ENCODE results near the gene RBX1. TPM values are rescaled to one million over a fixed set of nuclear protein-coding genes. Genes with fewer than 3 reads are reported as not detected.
"Not testable (repeated sequence)": the region's sequence is repeated elsewhere in the genome, so short reads cannot be mapped to it uniquely, and the experiment has no call there.

RBX1 gene
- total RNA-seq, 4 donors from 2014 or later, result 21.6 to 52.4 (median 38.8) TPM

DNA sequence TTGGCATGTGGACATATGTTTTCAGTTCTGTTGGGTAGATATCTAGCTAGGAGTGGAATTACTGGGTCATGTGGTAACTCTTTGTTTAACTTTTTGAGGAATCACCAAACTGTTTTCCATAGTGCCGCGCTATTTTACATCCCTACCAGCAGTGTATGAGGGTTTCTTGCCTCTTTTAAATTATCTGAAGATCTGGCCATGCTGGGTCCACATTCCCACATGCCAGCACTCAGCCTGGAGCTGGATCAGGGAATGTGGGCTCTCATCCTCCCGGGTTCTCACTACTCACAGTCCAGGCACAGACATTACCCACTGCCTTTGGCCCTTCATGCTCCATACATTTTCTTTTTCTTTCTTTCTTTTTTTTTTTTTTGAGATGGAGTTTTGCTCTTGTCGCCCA lies 44.6 kb downstream of the RBX1 start:
- Histone ChIP-seq H3K9me3 (no peaks in the 10 kb centered on the region), H3K4me3 (no peak overlapping the region), H3K4me1 (no peaks in the 10 kb centered on the region), H3K27ac (no peak overlapping the region), H3K36me3 (no peaks in the 10 kb centered on the region), H3K27me3 (peaks cover 25% of the 10 kb centered on the region)
- no peak for TF ChIP-seq POLR2A (IDR thresholded peaks at IDR 0.05)
- TF ChIP-seq, protein P1, sequence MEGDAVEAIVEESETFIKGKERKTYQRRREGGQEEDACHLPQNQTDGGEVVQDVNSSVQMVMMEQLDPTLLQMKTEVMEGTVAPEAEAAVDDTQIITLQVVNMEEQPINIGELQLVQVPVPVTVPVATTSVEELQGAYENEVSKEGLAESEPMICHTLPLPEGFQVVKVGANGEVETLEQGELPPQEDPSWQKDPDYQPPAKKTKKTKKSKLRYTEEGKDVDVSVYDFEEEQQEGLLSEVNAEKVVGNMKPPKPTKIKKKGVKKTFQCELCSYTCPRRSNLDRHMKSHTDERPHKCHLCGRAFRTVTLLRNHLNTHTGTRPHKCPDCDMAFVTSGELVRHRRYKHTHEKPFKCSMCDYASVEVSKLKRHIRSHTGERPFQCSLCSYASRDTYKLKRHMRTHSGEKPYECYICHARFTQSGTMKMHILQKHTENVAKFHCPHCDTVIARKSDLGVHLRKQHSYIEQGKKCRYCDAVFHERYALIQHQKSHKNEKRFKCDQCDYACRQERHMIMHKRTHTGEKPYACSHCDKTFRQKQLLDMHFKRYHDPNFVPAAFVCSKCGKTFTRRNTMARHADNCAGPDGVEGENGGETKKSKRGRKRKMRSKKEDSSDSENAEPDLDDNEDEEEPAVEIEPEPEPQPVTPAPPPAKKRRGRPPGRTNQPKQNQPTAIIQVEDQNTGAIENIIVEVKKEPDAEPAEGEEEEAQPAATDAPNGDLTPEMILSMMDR (IDR thresholded peaks at IDR 0.05), result no peak
- TF ChIP-seq POLR2AphosphoS5 (IDR thresholded peaks at IDR 0.05), result no peak
- no peak for TF ChIP-seq EP300 (IDR thresholded peaks at IDR 0.05)
- WGBS, 2 donors (ENCODE audit: low coverage in 1 of 2), result 89 to 90% methylated on average over 2 to 3 of the region's 4 CpGs
- ATAC-seq, result no peak

DNA sequence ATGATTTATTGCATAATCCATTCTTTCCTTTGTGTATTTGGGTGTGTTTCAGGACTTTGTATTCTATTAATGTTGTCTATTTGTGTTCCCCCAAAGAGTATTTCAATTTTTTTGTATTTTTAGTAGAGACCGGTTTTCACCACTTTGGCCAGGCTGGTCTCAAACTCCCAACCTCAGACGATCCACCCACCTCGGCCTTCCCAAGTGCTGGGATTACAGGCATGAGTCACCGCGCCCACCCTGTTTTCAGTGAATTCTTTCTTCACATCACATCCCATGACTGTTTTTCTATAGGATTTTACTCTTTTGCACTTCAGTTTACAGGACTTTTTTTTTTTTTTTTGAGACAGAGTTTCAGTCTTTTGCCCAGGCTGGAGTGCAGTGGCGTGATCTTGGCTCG lies 46.3 kb downstream of the RBX1 start:
- Histone ChIP-seq H3K27ac (no peak overlapping the region), H3K4me1 (no peaks in the 10 kb centered on the region), H3K9me3 (no peaks in the 10 kb centered on the region), H3K36me3 (no peaks in the 10 kb centered on the region), H3K27me3 (peaks cover 8% of the 10 kb centered on the region), H3K4me3 (no peak overlapping the region)
- 89% methylated on average over 7 of the region's 7 CpGs for WGBS, 2 donors (ENCODE audit: low coverage in 1 of 2)
- ATAC-seq, result no peak
- TF ChIP-seq POLR2AphosphoS5 (IDR thresholded peaks at IDR 0.05), result no peak
- TF ChIP-seq, protein P1 (IDR thresholded peaks at IDR 0.05), result no peak
- no peak for TF ChIP-seq EP300 (IDR thresholded peaks at IDR 0.05)
- TF ChIP-seq POLR2A (IDR thresholded peaks at IDR 0.05), result no peak

GRCh38 chr22:41000040-41000565 lies 48.9 kb downstream of the RBX1 start:
- Histone ChIP-seq H3K27ac (no peak overlapping the region), H3K9me3 (no peaks in the 10 kb centered on the region), H3K4me1 (no peaks in the 10 kb centered on the region), H3K27me3 (no peaks in the 10 kb centered on the region), H3K4me3 (no peak overlapping the region), H3K36me3 (no peaks in the 10 kb centered on the region)
- WGBS, 2 donors (ENCODE audit: low coverage in 1 of 2), result 83 to 92% methylated on average over 2 of the region's 2 CpGs
- ATAC-seq, result no peak
- TF ChIP-seq POLR2AphosphoS5 (IDR thresholded peaks at IDR 0.05) (no peak), POLR2A (IDR thresholded peaks at IDR 0.05) (no peak)
- TF ChIP-seq, protein P1 (IDR thresholded peaks at IDR 0.05), result no peak

DNA sequence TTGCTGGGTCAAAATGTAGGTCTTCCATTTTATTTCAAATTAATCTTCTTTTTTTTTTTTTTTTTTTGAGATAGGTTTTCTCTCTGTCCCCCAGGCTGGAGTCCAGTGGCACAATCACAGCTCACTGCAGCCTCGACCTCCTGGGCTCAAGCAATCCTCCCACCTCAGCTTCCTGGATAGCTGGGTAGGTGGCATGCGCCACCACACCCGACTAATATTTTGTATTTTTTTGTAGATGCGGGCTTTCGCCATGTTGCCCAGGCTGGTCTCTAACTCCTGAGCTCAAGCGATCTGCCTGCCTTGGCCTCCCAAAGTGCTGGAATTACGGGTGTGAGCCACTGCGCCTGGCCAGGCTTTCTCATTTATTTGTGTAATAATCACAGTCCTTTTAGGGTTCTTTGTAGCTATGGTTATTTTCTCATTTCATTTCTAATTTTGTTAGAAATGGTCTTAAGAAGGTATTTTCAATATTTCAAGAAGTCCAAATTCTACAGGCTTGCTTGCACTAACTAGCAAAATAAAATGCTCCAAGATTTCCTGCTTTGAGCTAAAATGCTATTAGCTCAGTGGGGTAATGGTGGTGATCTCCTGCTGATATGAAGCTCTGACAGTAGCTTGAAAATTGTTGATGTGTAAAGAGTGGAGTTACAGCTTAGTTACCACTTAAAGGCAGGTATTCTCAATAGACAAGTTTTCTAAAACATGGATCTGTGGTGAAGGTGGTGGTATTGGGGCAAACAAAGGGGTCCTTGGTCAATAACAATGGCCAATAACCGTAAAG lies 50.0 kb downstream of the RBX1 start:
- no peak for ATAC-seq
- 14 to 79% methylated on average over 1 to 9 of the region's 9 CpGs for WGBS, 2 donors (ENCODE audit: low coverage in 1 of 2)
- H3K27me3 ChIP-seq, result no peaks in the 10 kb centered on the region
- no peaks in the 10 kb centered on the region for H3K4me1 ChIP-seq
- no peaks in the 10 kb centered on the region for H3K36me3 ChIP-seq
- TF ChIP-seq EP300 (IDR thresholded peaks at IDR 0.05) (no peak), POLR2A (IDR thresholded peaks at IDR 0.05) (no peak), POLR2AphosphoS5 (IDR thresholded peaks at IDR 0.05) (no peak)
- TF ChIP-seq, protein P1 (IDR thresholded peaks at IDR 0.05), result no peak
- no peaks in the 10 kb centered on the region for H3K9me3 ChIP-seq
- H3K4me3 ChIP-seq, result no peak overlapping the region
- H3K27ac ChIP-seq, result no peak overlapping the region

GRCh38 chr22:41001722-41002122 lies 50.5 kb downstream of the RBX1 start:
- 9 to 38% methylated on average over 1 of the region's 1 CpG for WGBS, 2 donors (ENCODE audit: low coverage in 1 of 2)
- TF ChIP-seq, protein P1 (IDR thresholded peaks at IDR 0.05), result no peak
- TF ChIP-seq POLR2AphosphoS5 (IDR thresholded peaks at IDR 0.05) (no peak), POLR2A (IDR thresholded peaks at IDR 0.05) (no peak), EP300 (IDR thresholded peaks at IDR 0.05) (no peak)
- Histone ChIP-seq H3K27ac (no peak overlapping the region), H3K4me1 (no peaks in the 10 kb centered on the region), H3K9me3 (no peaks in the 10 kb centered on the region), H3K4me3 (no peak overlapping the region), H3K27me3 (no peaks in the 10 kb centered on the region), H3K36me3 (no peaks in the 10 kb centered on the region)
- ATAC-seq, result no peak

DNA sequence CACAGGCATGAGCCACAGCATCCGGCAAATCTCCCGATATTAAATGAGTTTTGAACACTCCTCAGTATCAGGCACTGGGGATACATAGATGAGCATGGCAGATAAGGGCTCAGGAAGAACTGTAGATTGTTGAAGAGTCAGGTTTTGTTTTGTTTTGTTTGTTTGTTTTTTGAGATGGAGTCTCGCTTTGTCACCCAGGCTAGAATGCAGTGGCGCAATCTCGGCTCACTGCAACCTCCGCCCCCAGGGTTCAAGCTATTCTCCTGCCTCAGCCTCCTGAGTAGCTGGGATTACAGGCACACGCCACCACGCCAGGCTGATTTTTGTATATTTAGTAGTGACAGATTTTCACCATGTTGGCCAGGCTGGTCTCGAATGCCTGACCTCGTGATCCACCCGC lies 51.2 kb downstream of the RBX1 start:
- H3K27ac ChIP-seq, H3K4me3 ChIP-seq, H3K4me1 ChIP-seq, H3K9me3 ChIP-seq, ATAC-seq, H3K27me3 ChIP-seq, H3K36me3 ChIP-seq: not testable (repeated sequence)
- WGBS, 2 donors (ENCODE audit: low coverage in 1 of 2), result 92 to 98% methylated on average over 5 to 6 of the region's 11 CpGs

All from gastroesophageal sphincter (tissue), 4 donors.